ENCODE results near the gene KLRC2.
A peak's percentile ranks its signal among the peaks of the same experiment; 100 is the strongest.
"Not testable (repeated sequence)": the region's sequence is repeated elsewhere in the genome, so short reads cannot be mapped to it uniquely, and the experiment has no call there.

KLRC2 gene

GRCh38 chr12:10425938-10426337 lies 9.9 kb downstream of the KLRC2 start:
- H3K4me3 Mint-ChIP-seq; H3K27me3 Mint-ChIP-seq; H3K9me3 Mint-ChIP-seq (ENCODE audit: low read depth); H3K27ac Mint-ChIP-seq; H3K4me1 Mint-ChIP-seq (ENCODE audit: low read depth); H3K36me3 Mint-ChIP-seq: not testable (repeated sequence)

DNA sequence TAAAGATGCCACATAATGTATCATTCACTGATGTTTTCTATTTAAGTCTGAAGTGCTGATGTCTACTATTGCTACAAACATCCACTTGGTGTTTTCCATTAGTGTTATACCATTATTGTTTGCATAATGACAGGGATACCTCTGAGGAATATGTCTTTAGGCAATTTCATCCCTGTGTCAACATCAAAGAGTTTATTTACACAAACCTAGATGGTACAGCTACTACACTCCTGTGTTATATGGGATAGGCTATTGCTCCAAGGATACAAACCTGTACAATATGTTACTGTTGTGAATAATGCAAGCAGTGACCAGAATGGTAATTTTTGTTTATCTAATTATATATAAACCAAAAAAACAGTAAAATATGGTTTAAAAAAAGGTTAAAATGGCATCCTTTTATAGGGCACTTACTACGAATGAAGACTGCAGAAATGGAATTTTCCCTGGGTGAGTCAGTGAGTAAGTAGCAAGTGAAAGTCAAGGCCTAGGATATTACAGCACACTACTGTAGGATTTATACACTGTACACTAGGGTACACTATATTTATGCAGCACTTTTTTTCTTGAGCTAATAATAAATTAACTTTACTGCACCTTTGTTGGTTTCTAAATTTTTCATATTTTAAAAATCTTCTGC lies 11.4 kb downstream of the KLRC2 start:
- H3K36me3 Mint-ChIP-seq; H3K4me3 Mint-ChIP-seq; H3K27ac Mint-ChIP-seq; H3K9me3 Mint-ChIP-seq (ENCODE audit: low read depth); H3K27me3 Mint-ChIP-seq: not testable (repeated sequence)
- H3K4me1 Mint-ChIP-seq (ENCODE audit: low read depth): peaks cover 11% of the 10 kb centered on the region

GRCh38 chr12:10422159-10422558 lies 13.7 kb downstream of the KLRC2 start:
- H3K36me3 Mint-ChIP-seq: not testable (repeated sequence)

DNA sequence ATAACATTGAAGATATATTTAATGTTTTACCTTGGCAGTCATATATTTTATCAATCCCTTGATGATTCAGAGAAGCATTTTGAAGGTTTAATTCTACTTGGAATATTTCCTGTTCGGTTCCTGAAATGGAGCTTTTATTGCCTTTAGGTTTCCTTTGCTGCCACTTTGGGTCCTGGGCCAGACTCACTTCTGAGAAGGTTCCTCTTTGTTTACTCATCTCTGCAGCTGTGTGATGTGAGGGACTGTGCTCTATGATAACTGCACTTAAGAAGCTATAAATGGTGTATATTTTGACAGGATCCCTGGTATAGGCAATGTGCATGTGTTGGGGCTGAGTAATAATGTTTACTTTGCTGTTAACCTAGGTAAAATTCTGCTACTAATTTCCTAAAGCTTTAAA lies 15.5 kb downstream of the KLRC2 start, which contains the start of gene KLRC3:
KLRC3 (minus strand) TSS at position 262 of the 400 bp plus-strand sequence; CDS start at position 217, 45 bp downstream.
- H3K4me1 Mint-ChIP-seq (ENCODE audit: low read depth): peaks cover 17% of the 10 kb centered on the region
- H3K9me3 Mint-ChIP-seq (ENCODE audit: low read depth); H3K36me3 Mint-ChIP-seq; H3K27me3 Mint-ChIP-seq: not testable (repeated sequence)
- H3K4me3 Mint-ChIP-seq: peak within 1 kb of the TSS; percentile 73
- peak within 1 kb of the TSS; percentile 86 for H3K27ac Mint-ChIP-seq

More at GRCh38 chr12:10422159-10422558, 13.7 kb downstream of the KLRC2 start:
- H3K27ac Mint-ChIP-seq; H3K4me3 Mint-ChIP-seq; H3K27me3 Mint-ChIP-seq; H3K9me3 Mint-ChIP-seq (ENCODE audit: low read depth): not testable (repeated sequence)
- H3K4me1 Mint-ChIP-seq (ENCODE audit: low read depth): peaks cover 17% of the 10 kb centered on the region

DNA sequence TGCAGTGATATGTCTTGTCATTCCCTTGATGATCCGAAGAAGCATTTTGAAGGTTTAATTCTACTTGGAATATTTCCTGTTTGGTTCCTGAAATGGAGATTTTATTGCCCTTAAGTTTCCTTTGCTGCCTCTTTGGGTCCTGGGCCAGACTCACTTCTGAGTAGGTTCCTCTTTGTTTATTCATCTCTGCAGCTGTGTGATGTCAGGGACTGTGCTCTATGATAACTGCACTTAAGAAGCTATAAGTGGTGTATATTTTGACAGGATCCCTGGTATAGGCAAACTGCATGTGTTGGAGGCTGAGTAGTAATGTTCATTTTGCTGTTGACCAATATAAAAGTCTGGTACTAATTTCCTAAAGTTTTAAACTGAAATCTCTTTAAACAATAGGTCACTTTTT lies 26.4 kb downstream of the KLRC2 start, which contains the start of gene KLRC4:
KLRC4 (minus strand) TSS at position 366 of the 400 bp plus-strand sequence; CDS start at position 184, 182 bp downstream.
- peaks cover 7% of the 10 kb centered on the region for H3K36me3 Mint-ChIP-seq
- peak within 1 kb of the TSS; percentile 92 for H3K27ac Mint-ChIP-seq
- no peaks in the 10 kb centered on the region for H3K9me3 Mint-ChIP-seq (ENCODE audit: low read depth)
- H3K4me3 Mint-ChIP-seq: peak within 1 kb of the TSS; percentile 87
- no peaks in the 10 kb centered on the region for H3K27me3 Mint-ChIP-seq
- H3K4me1 Mint-ChIP-seq (ENCODE audit: low read depth): peaks cover 41% of the 10 kb centered on the region

DNA sequence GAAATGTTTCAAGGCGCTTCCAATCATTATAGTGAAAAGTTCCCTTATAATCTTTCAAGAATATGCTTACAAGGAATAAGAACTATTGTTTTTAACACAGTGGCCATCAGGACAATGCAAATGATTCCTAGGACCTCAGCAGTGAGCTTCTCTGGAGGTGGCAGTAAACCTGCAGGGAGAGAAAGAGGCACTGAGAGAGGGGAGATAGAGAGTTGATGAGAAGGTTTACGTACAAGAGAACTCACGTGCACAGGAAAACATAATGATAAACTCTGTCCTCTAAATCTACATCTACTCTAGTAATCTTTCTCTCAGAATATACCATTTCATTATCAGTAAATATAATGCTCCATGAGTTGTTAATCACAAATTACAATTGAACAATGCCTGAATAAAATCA lies 27.0 kb downstream of the KLRC2 start:
- H3K36me3 Mint-ChIP-seq: peaks cover 7% of the 10 kb centered on the region
- peak overlapping the region; percentile 92 for H3K27ac Mint-ChIP-seq
- H3K4me1 Mint-ChIP-seq (ENCODE audit: low read depth): peaks cover 42% of the 10 kb centered on the region
- no peaks in the 10 kb centered on the region for H3K27me3 Mint-ChIP-seq
- H3K9me3 Mint-ChIP-seq (ENCODE audit: low read depth): no peaks in the 10 kb centered on the region
- peak overlapping the region; percentile 87 for H3K4me3 Mint-ChIP-seq

DNA sequence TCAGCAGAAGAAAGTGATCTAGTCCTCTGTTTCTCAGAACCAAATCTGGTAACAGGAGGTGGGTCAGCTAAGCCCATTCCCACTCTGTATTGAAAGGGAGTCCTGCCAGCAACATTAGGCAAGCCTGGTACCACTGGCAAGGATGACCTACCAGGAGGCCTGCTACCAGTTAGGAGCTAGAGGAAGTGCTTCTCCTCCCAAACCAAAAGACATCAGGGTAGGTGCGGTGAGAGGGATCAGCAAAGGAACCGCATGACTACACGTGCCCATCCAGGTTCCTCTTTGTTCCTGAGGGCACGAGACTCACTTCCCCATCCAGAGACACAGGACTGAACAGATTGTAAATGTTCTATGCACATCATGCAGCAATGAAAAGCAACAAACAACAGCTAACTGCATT lies 29.1 kb downstream of the KLRC2 start:
- Mint-ChIP-seq H3K4me1 (ENCODE audit: low read depth) (peaks cover 47% of the 10 kb centered on the region), H3K27ac (peak overlapping the region; percentile 99), H3K27me3 (no peaks in the 10 kb centered on the region), H3K4me3 (peak overlapping the region; percentile 82), H3K9me3 (ENCODE audit: low read depth) (no peaks in the 10 kb centered on the region), H3K36me3 (peaks cover 7% of the 10 kb centered on the region)

DNA sequence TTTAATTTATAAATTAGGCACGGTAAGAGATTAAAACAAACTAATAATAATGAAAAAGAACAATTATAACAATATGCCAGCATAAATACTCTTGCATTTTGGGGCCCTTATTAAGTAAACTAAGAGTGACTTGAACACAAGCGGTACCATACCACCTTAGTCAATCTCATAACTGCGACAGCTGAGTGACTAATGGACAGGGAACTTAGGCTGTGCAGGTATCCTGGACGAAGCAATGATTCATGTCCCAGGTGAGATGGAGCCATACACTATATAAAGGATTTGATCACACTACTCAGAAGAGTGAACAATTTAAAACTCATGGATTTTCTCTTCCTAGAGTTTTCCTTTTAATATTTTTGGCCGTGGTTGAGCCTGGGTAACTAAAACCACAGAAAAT lies 30.5 kb downstream of the KLRC2 start:
- Mint-ChIP-seq H3K27ac (peak overlapping the region; percentile 88), H3K9me3 (ENCODE audit: low read depth) (no peaks in the 10 kb centered on the region), H3K27me3 (no peaks in the 10 kb centered on the region), H3K4me1 (ENCODE audit: low read depth) (peaks cover 51% of the 10 kb centered on the region), H3K4me3 (peak overlapping the region; percentile 74), H3K36me3 (peaks cover 12% of the 10 kb centered on the region)

GRCh38 chr12:10404798-10405197 lies 31.0 kb downstream of the KLRC2 start:
- peak overlapping the region; percentile 74 for H3K4me3 Mint-ChIP-seq
- peaks cover 55% of the 10 kb centered on the region for H3K4me1 Mint-ChIP-seq (ENCODE audit: low read depth)
- H3K36me3 Mint-ChIP-seq: peaks cover 15% of the 10 kb centered on the region
- H3K9me3 Mint-ChIP-seq (ENCODE audit: low read depth): no peaks in the 10 kb centered on the region
- H3K27me3 Mint-ChIP-seq: no peaks in the 10 kb centered on the region
- peak overlapping the region; percentile 88 for H3K27ac Mint-ChIP-seq

DNA sequence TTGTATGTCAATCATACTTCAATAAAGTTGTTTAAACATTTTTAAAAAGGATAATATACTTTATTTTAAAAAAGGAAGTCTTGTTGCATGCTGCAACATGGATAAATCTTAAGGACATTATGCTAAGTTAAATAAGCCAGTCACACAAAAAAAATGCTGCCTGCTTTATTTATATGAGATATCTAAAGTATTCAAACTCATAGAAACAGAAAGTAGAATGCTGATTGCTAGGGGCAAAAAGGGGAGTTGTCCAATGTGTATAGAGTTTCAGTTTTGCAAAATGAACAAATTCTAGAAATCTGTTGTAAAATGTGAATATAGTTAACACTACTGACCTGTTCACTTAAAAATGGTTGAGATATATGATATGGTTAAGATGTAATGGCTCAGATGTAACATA lies 35.0 kb downstream of the KLRC2 start:
- Mint-ChIP-seq H3K9me3 (ENCODE audit: low read depth) (no peaks in the 10 kb centered on the region), H3K27ac (peak overlapping the region; percentile 89), H3K4me1 (ENCODE audit: low read depth) (peaks cover 54% of the 10 kb centered on the region), H3K27me3 (no peaks in the 10 kb centered on the region), H3K4me3 (peak overlapping the region; percentile 60), H3K36me3 (peaks cover 17% of the 10 kb centered on the region)

- peaks cover 12% of the 10 kb centered on the region for H3K36me3 Mint-ChIP-seq
- H3K9me3 Mint-ChIP-seq (ENCODE audit: low read depth): no peaks in the 10 kb centered on the region
- peaks cover 73% of the 10 kb centered on the region for H3K4me1 Mint-ChIP-seq (ENCODE audit: low read depth)
- H3K4me3 Mint-ChIP-seq: peak overlapping the region; percentile 57
- no peaks in the 10 kb centered on the region for H3K27me3 Mint-ChIP-seq
- peak overlapping the region; percentile 87 for H3K27ac Mint-ChIP-seq
Measured at GRCh38 chr12:10398168-10398567, 37.6 kb downstream of the KLRC2 start.

- Mint-ChIP-seq H3K4me3 (peak overlapping the region; percentile 55), H3K36me3 (peaks cover 12% of the 10 kb centered on the region), H3K27ac (peak overlapping the region; percentile 87)
Measured at GRCh38 chr12:10397296-10397695, 38.5 kb downstream of the KLRC2 start.

GRCh38 chr12:10396176-10396575 lies 39.6 kb downstream of the KLRC2 start:
- not testable (repeated sequence) for H3K4me3 Mint-ChIP-seq; H3K9me3 Mint-ChIP-seq (ENCODE audit: low read depth); H3K27me3 Mint-ChIP-seq; H3K36me3 Mint-ChIP-seq
- H3K4me1 Mint-ChIP-seq (ENCODE audit: low read depth): peaks cover 77% of the 10 kb centered on the region
- peak overlapping the region; percentile 31 for H3K27ac Mint-ChIP-seq

More at GRCh38 chr12:10397296-10397695, 38.5 kb downstream of the KLRC2 start:
- H3K9me3 Mint-ChIP-seq (ENCODE audit: low read depth): no peaks in the 10 kb centered on the region
- no peaks in the 10 kb centered on the region for H3K27me3 Mint-ChIP-seq
- peaks cover 78% of the 10 kb centered on the region for H3K4me1 Mint-ChIP-seq (ENCODE audit: low read depth)

DNA sequence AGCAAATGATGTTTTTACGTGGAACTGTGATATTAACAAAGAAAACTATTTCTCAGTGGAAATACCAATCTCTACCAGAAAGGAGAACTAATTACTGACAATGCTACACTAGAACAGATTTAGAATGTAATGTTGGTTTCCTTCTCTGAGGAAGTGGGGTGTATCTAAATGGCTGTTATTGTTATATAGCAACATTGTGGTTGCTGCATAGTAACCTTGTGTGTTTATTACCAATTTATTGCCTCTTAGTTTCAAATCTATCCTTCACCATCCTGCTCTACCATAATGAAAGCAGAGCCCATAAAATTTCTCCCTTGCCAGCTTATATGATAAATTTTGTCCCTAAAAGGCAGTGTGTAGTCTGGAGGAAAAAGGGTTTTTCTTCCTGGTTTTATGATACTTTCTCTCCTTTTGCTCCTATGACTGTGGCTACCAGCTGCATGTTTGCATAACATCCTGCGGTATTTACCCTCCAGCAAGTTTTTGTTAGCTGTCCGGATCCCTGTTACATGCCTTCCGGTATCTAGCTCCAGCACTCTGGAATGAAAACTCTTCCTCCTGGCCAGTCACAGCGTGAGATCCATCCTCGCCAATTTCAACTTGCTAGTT lies 40.3 kb downstream of the KLRC2 start:
- H3K4me3 Mint-ChIP-seq: peak overlapping the region; percentile 85
- H3K36me3 Mint-ChIP-seq: peaks cover 7% of the 10 kb centered on the region
- peaks cover 74% of the 10 kb centered on the region for H3K4me1 Mint-ChIP-seq (ENCODE audit: low read depth)
- H3K9me3 Mint-ChIP-seq (ENCODE audit: low read depth): no peaks in the 10 kb centered on the region
- H3K27ac Mint-ChIP-seq: peak overlapping the region; percentile 99
- no peaks in the 10 kb centered on the region for H3K27me3 Mint-ChIP-seq

DNA sequence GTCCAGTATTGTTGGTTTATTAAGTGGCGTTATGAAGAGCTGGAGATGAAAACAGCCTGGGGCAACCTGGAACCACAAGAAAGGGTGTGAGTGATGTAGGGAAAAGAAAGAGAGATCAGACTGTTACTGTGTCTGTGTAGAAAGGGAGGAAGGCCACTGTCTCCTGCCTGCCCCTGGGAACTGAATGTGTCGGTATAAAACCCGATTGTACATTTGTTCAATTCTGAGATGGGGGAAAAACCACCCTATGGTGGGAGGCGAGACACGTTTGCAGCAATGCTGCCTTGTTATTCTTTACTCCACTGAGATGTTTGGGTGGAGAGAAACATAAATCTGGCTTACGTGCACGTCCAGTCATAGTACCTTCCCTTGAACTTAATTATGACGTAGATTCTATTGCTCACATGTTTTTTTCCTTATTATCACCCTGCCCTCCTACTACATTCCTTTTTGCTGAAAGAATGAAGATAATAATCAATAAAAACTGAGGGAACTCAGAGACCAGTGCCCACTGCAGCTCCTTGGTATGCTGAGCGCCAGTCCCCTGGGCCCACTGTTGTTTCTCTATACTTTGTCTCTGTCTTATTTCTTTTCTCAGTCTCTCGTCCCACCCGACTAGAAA lies 41.2 kb downstream of the KLRC2 start:
- Mint-ChIP-seq H3K27ac (peak overlapping the region; percentile 99), H3K4me3 (peak overlapping the region; percentile 85), H3K4me1 (ENCODE audit: low read depth) (peaks cover 74% of the 10 kb centered on the region)
- H3K9me3 Mint-ChIP-seq (ENCODE audit: low read depth); H3K36me3 Mint-ChIP-seq; H3K27me3 Mint-ChIP-seq: not testable (repeated sequence)

All from activated naive CD8-positive, alpha-beta T cell (primary cell).